ENCODE data around the gene D2HGDH. TPM values are rescaled to one million over a fixed set of nuclear protein-coding genes. Genes with fewer than 3 reads are reported as not detected.

The D2HGDH gene
- total RNA-seq, 3 donors from 2014 or later (not counting 1 experiment from before 2014, with no cell fraction given) = 28.9 to 45.5 (median 43.4) TPM

- intact Hi-C loops (cut with micrococcal nuclease) = no loop called here
- Mint-ChIP-seq H3K36me3 (no peaks in the 10 kb centered on the region), H3K9me3 (no peaks in the 10 kb centered on the region), H3K27me3 (ENCODE audit: low read depth in 2 of 2) (peaks cover 0 to 8% of the 10 kb centered on the region in 2 donors), H3K4me1 (no peaks in the 10 kb centered on the region), H3K4me3 (no peak overlapping the region), H3K27ac (no peak overlapping the region)
- 97% methylated on average over 18 of the region's 18 CpGs for WGBS (ENCODE audit: insufficient coverage)
- ATAC-seq (no peak), DNase-seq (no peak)
- no peaks in the 10 kb centered on the region for H3K4me1 ChIP-seq (ENCODE audit: control insufficient read depth, insufficient read depth, low read length)
- TF ChIP-seq CTCF (IDR thresholded peaks at IDR 0.05) = no peak
- no peaks in the 10 kb centered on the region for H3K9me3 ChIP-seq (ENCODE audit: control insufficient read depth, insufficient read depth, low read length)
- H3K36me3 ChIP-seq (ENCODE audit: control insufficient read depth, insufficient read depth, low read length) = peaks cover 9% of the 10 kb centered on the region
- H3K4me3 ChIP-seq (ENCODE audit: low read length) = no peak overlapping the region
- no peak overlapping the region for H3K27ac ChIP-seq (ENCODE audit: low read length)
- no peaks in the 10 kb centered on the region for H3K27me3 ChIP-seq (ENCODE audit: control insufficient read depth, insufficient read depth, low read length)
These were observed 17.3 kb downstream of the D2HGDH start for GRCh38 chr2:241751776-241752175.

- H3K9me3 Mint-ChIP-seq = no peaks in the 10 kb centered on the region
- Histone ChIP-seq H3K4me1 (ENCODE audit: control insufficient read depth, insufficient read depth, low read length) (no peaks in the 10 kb centered on the region), H3K4me3 (ENCODE audit: low read length) (no peak overlapping the region), H3K36me3 (ENCODE audit: control insufficient read depth, insufficient read depth, low read length) (peaks cover 6% of the 10 kb centered on the region), H3K27ac (ENCODE audit: low read length) (no peak overlapping the region), H3K27me3 (ENCODE audit: control insufficient read depth, insufficient read depth, low read length) (no peaks in the 10 kb centered on the region), H3K9me3 (ENCODE audit: control insufficient read depth, insufficient read depth, low read length) (no peaks in the 10 kb centered on the region)
- no peaks in the 10 kb centered on the region for H3K4me1 Mint-ChIP-seq
- ATAC-seq = no peak
- WGBS (ENCODE audit: insufficient coverage) = 97% methylated on average over 14 of the region's 14 CpGs
- no peak for TF ChIP-seq CTCF (IDR thresholded peaks at IDR 0.05)
- no peak overlapping the region for H3K27ac Mint-ChIP-seq
- intact Hi-C loops (cut with micrococcal nuclease) = no loop called here
- H3K36me3 Mint-ChIP-seq = no peaks in the 10 kb centered on the region
- H3K4me3 Mint-ChIP-seq = no peak overlapping the region
- no peak for DNase-seq
- peaks cover 0 to 10% of the 10 kb centered on the region in 2 donors for H3K27me3 Mint-ChIP-seq (ENCODE audit: low read depth in 2 of 2)
These were observed 17.8 kb downstream of the D2HGDH start for GRCh38 chr2:241752253-241752652.

GRCh38 chr2:241752689-241753276, 18.4 kb downstream of the D2HGDH start:
- no peak for ATAC-seq
- 91% methylated on average over 20 of the region's 21 CpGs for WGBS (ENCODE audit: insufficient coverage)
- H3K9me3 ChIP-seq (ENCODE audit: control insufficient read depth, insufficient read depth, low read length) = no peaks in the 10 kb centered on the region
- H3K27ac ChIP-seq (ENCODE audit: low read length) = no peak overlapping the region
- no peak for TF ChIP-seq CTCF (IDR thresholded peaks at IDR 0.05)
- intact Hi-C loops (cut with micrococcal nuclease) = no loop called here
- no peaks in the 10 kb centered on the region for H3K4me1 Mint-ChIP-seq
- peaks cover 0 to 10% of the 10 kb centered on the region in 2 donors for H3K27me3 Mint-ChIP-seq (ENCODE audit: low read depth in 2 of 2)
- no peak overlapping the region for H3K27ac Mint-ChIP-seq
- no peaks in the 10 kb centered on the region for H3K4me1 ChIP-seq (ENCODE audit: control insufficient read depth, insufficient read depth, low read length)
- H3K4me3 ChIP-seq (ENCODE audit: low read length) = no peak overlapping the region
- peaks cover 6% of the 10 kb centered on the region for H3K36me3 ChIP-seq (ENCODE audit: control insufficient read depth, insufficient read depth, low read length)
- no peaks in the 10 kb centered on the region for H3K27me3 ChIP-seq (ENCODE audit: control insufficient read depth, insufficient read depth, low read length)
- DNase-seq = no peak
- no peaks in the 10 kb centered on the region for H3K36me3 Mint-ChIP-seq
- H3K4me3 Mint-ChIP-seq = no peak overlapping the region
- H3K9me3 Mint-ChIP-seq = no peaks in the 10 kb centered on the region

- Histone ChIP-seq H3K27ac (ENCODE audit: low read length) (no peak overlapping the region), H3K9me3 (ENCODE audit: control insufficient read depth, insufficient read depth, low read length) (no peaks in the 10 kb centered on the region), H3K36me3 (ENCODE audit: control insufficient read depth, insufficient read depth, low read length) (peaks cover 6% of the 10 kb centered on the region), H3K4me3 (ENCODE audit: low read length) (no peak overlapping the region), H3K27me3 (ENCODE audit: control insufficient read depth, insufficient read depth, low read length) (no peaks in the 10 kb centered on the region), H3K4me1 (ENCODE audit: control insufficient read depth, insufficient read depth, low read length) (no peaks in the 10 kb centered on the region)
- H3K4me1 Mint-ChIP-seq = no peaks in the 10 kb centered on the region
- H3K27ac Mint-ChIP-seq = no peak overlapping the region
- no peaks in the 10 kb centered on the region for H3K9me3 Mint-ChIP-seq
- DNase-seq = no peak
- intact Hi-C loops (cut with micrococcal nuclease) = no loop called here
- H3K4me3 Mint-ChIP-seq = no peak overlapping the region
- H3K36me3 Mint-ChIP-seq = no peaks in the 10 kb centered on the region
- no peak for ATAC-seq
- H3K27me3 Mint-ChIP-seq (ENCODE audit: low read depth in 2 of 2) = peaks cover 0 to 10% of the 10 kb centered on the region in 2 donors
- TF ChIP-seq CTCF (IDR thresholded peaks at IDR 0.05) = no peak
- 99% methylated on average over 17 of the region's 17 CpGs for WGBS (ENCODE audit: insufficient coverage)
These were observed 19.1 kb downstream of the D2HGDH start for GRCh38 chr2:241753493-241753892.

All from natural killer cell (primary cell).